HepG2 (cell line): Measurements from ENCODE around the gene SMURF1. TPM values are rescaled to one million over a fixed set of nuclear protein-coding genes. Genes with fewer than 3 reads are reported as not detected.

Source experiments
- ARNT2 ChIP-seq: sonication (generic); formaldehyde crosslinking; IDR thresholded peaks from 2 replicates; pipeline ENCODE4 v1.8.0; 2022; ENCODE audit warnings: mild to moderate bottlenecking, low read depth, missing genetic modification reagents, moderate library complexity
- CC2D1A ChIP-seq: sonication (generic); formaldehyde crosslinking; IDR thresholded peaks from 2 replicates; pipeline ENCODE4 v1.8.1; 2023; ENCODE audit warnings: mild to moderate bottlenecking, missing genetic modification reagents
- FOXA3 ChIP-seq: IDR thresholded peaks from 2 replicates; pipeline ENCODE4 v1.6.1; 2016; ENCODE audit warnings: missing genetic modification reagents, missing compliant biosample characterization
- FOXK1 ChIP-seq: sonication (generic); formaldehyde crosslinking; IDR thresholded peaks from 2 replicates; pipeline ENCODE4 v1.4.0; 2020; ENCODE audit warnings: low read depth, missing genetic modification reagents, borderline replicate concordance
- GMEB1 ChIP-seq: sonication (generic); formaldehyde crosslinking; IDR thresholded peaks from 2 replicates; pipeline ENCODE4 v1.5.1; 2020; ENCODE audit warnings: missing genetic modification reagents, mild to moderate bottlenecking, borderline replicate concordance
- GTF3A ChIP-seq: sonication (generic); formaldehyde crosslinking; conservative IDR thresholded peaks from 2 replicates; pipeline ENCODE4 v1.4.0; 2020; ENCODE audit warnings: mild to moderate bottlenecking, missing genetic modification reagents
- HNF4G ChIP-seq, 2 experiments: sonication (generic) in 1 of 2; formaldehyde crosslinking in 1 of 2; IDR thresholded peaks; 2 replicates each; pipeline versions ENCODE4 v1.4.0 to v1.6.1; 2011 to 2020; ENCODE audit warnings: borderline replicate concordance in 2 of 2, low read depth in 2 of 2, mild to moderate bottlenecking in 2 of 2, low read length in 1 of 2, missing genetic modification reagents in 1 of 2, moderate library complexity in 1 of 2
- MAZ ChIP-seq, 2 experiments: sonication (generic) in 1 of 2; formaldehyde crosslinking in 1 of 2; IDR thresholded peaks; 2 replicates each; pipeline versions ENCODE4 v1.5.0 to v1.6.1; 2012 to 2020; ENCODE audit warnings: low read depth in 2 of 2, mild to moderate bottlenecking in 2 of 2, borderline replicate concordance in 1 of 2, improper control_type of control experiment in 1 of 2, low read length in 1 of 2, missing genetic modification reagents in 1 of 2, moderate library complexity in 1 of 2
- NFE2L2 ChIP-seq: fragments of 150-350 bp; IDR thresholded peaks from 2 replicates; pipeline ENCODE4 v1.6.1; 2014; ENCODE audit warnings: low read length
- NR2F2 ChIP-seq: IDR thresholded peaks from 2 replicates; pipeline ENCODE4 v1.6.1; 2012; ENCODE audit warnings: low read depth, inconsistent platforms, borderline replicate concordance
- SETDB1 ChIP-seq: sonication (generic); formaldehyde crosslinking; IDR thresholded peaks from 2 replicates; pipeline ENCODE4 v1.5.1; 2020; ENCODE audit warnings: missing genetic modification reagents, mild to moderate bottlenecking, borderline replicate concordance
- ZNF282 ChIP-seq: fragments of 450-650 bp; IDR thresholded peaks from 2 replicates; pipeline ENCODE4 v1.6.1; 2018; ENCODE audit not compliant: partially characterized antibody
- ZNF496 ChIP-seq: sonication (generic); formaldehyde crosslinking; IDR thresholded peaks from 2 replicates; pipeline ENCODE4 v1.8.1; 2023; ENCODE audit warnings: mild to moderate bottlenecking, moderate library complexity, missing genetic modification reagents; ENCODE audit not compliant: insufficient replicate concordance
- ZNF556 ChIP-seq: sonication (generic); formaldehyde crosslinking; IDR thresholded peaks from 2 replicates; pipeline ENCODE4 v1.4.0; 2020; ENCODE audit warnings: mild to moderate bottlenecking, missing genetic modification reagents, borderline replicate concordance
- ZNF629 ChIP-seq: sonication (generic); formaldehyde crosslinking; conservative IDR thresholded peaks from 2 replicates; pipeline ENCODE4 v1.5.0; 2020; ENCODE audit warnings: missing genetic modification reagents
- polyA plus RNA-seq, 8 experiments: library from polyadenylated mRNA; depleted of rRNA in 3 of 8; stranded (reverse) in 7 of 8; unstranded in 1 of 8; fragments of >200 nt; fragmentation: Illumina TruSeq in 4 of 8; extraction: Trizol in 4 of 8; gene quantifications; 2 replicates each; pipeline versions ENCODE4 v1.2.1 to v1.2.3, GENCODE V29; 2011 to 2016; ENCODE audit warnings: low read depth in 4 of 8, missing spikeins in 1 of 8, mixed read lengths in 1 of 8; ENCODE audit not compliant: insufficient read depth in 1 of 8
- total RNA-seq, 5 experiments: library from RNA; depleted of rRNA; stranded (reverse); fragments of >200 nt; fragmentation: Illumina TruSeq; extraction: Trizol; gene quantifications; 2 replicates each; pipeline ENCODE4 v1.2.3, GENCODE V29; 2016; ENCODE audit warnings: low read depth in 1 of 5
- TF ChIP-seq, protein P1 (sequence below): IDR thresholded peaks from 2 replicates; pipeline ENCODE4 v1.6.1; 2016; ENCODE audit warnings: missing compliant biosample characterization, missing genetic modification reagents, borderline replicate concordance
- TF ChIP-seq, protein P2 (sequence below), 2 experiments: fragments of 450-650 bp in 1 of 2; sonication (generic) in 1 of 2; formaldehyde crosslinking in 1 of 2; IDR thresholded peaks; 2 replicates each; pipeline versions ENCODE4 v1.6.1 to v1.8.0; 2016 to 2022; ENCODE audit warnings: antibody characterized with exemption in 1 of 2, mild to moderate bottlenecking in 1 of 2, missing genetic modification reagents in 1 of 2

Gene SMURF1
- total and polyA plus RNA-seq, 2 of the 13 experiments (the other 11 are each of a cell fraction or from before 2014, with no cell fraction given): 8.3 to 11.1 TPM

DNA sequence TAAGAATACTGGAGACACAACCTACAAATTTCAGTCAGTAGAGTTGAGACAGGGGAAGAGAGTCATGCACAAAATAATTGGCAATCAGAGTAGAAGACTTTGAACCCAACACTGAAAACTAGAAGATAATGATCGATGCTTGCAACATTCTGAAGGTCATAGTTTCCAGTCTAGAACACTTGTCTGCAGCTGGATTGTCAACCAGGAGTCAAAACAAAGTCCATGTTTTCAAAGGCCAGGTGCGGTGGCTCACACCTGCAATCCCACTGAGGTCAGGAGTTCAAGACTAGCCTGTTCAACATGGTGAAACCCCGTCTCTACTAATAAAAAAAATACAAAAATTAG lies 26.8 kb upstream of the SMURF1 start (continued):
- TF ChIP-seq HNF4G (IDR thresholded peaks at IDR 0.05; ENCODE audit: borderline replicate concordance, low read depth, low read length) (peak; percentile 96), HNF4G (CRISPR knock-in tag; IDR thresholded peaks at IDR 0.05; ENCODE audit: borderline replicate concordance, low read depth) (peak; percentile 88; the same call in 1 of the 2 replicates), NR2F2 (peak; percentile 88), FOXA3 (CRISPR knock-in tag) (peak; percentile 86), NFE2L2 (no peak), GTF3A (CRISPR knock-in tag) (no peak), ARNT2 (CRISPR knock-in tag) (no peak), GMEB1 (peak; percentile 34; the same call in 1 of the 2 replicates), MAZ (IDR thresholded peaks at IDR 0.05; ENCODE audit: borderline replicate concordance, low read depth, low read length) (no peak), MAZ (CRISPR knock-in tag; IDR thresholded peaks at IDR 0.05; ENCODE audit: low read depth) (0 out of 2 replicates have a peak, but pooled peaks have one; percentile 25), ZNF496 (CRISPR knock-in tag) (no peak), ZNF556 (CRISPR knock-in tag) (no peak), ZNF282 (no peak), ZNF629 (CRISPR knock-in tag) (peak; percentile 63), CC2D1A (CRISPR knock-in tag) (no peak), SETDB1 (CRISPR knock-in tag) (no peak), FOXK1 (CRISPR knock-in tag) (peak; percentile 89; the same call in 1 of the 2 replicates)
- TF ChIP-seq, protein P1, sequence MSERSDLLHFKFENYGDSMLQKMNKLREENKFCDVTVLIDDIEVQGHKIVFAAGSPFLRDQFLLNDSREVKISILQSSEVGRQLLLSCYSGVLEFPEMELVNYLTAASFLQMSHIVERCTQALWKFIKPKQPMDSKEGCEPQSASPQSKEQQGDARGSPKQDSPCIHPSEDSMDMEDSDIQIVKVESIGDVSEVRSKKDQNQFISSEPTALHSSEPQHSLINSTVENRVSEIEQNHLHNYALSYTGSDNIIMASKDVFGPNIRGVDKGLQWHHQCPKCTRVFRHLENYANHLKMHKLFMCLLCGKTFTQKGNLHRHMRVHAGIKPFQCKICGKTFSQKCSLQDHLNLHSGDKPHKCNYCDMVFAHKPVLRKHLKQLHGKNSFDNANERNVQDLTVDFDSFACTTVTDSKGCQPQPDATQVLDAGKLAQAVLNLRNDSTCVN (CRISPR knock-in tag): peak; percentile 97
- TF ChIP-seq, protein P2, sequence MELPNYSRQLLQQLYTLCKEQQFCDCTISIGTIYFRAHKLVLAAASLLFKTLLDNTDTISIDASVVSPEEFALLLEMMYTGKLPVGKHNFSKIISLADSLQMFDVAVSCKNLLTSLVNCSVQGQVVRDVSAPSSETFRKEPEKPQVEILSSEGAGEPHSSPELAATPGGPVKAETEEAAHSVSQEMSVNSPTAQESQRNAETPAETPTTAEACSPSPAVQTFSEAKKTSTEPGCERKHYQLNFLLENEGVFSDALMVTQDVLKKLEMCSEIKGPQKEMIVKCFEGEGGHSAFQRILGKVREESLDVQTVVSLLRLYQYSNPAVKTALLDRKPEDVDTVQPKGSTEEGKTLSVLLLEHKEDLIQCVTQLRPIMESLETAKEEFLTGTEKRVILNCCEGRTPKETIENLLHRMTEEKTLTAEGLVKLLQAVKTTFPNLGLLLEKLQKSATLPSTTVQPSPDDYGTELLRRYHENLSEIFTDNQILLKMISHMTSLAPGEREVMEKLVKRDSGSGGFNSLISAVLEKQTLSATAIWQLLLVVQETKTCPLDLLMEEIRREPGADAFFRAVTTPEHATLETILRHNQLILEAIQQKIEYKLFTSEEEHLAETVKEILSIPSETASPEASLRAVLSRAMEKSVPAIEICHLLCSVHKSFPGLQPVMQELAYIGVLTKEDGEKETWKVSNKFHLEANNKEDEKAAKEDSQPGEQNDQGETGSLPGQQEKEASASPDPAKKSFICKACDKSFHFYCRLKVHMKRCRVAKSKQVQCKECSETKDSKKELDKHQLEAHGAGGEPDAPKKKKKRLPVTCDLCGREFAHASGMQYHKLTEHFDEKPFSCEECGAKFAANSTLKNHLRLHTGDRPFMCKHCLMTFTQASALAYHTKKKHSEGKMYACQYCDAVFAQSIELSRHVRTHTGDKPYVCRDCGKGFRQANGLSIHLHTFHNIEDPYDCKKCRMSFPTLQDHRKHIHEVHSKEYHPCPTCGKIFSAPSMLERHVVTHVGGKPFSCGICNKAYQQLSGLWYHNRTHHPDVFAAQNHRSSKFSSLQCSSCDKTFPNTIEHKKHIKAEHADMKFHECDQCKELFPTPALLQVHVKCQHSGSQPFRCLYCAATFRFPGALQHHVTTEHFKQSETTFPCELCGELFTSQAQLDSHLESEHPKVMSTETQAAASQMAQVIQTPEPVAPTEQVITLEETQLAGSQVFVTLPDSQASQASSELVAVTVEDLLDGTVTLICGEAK (IDR thresholded peaks at IDR 0.05): no peak
- TF ChIP-seq, protein P2 (CRISPR knock-in tag; IDR thresholded peaks at IDR 0.05): no peak
